Ishikawa (cell line): Measurements from ENCODE around the gene FRMD6.

Experiments
- CEBPB ChIP-seq: IDR thresholded peaks from 2 replicates; pipeline ENCODE4 v1.6.1; 2012
- CREB1 ChIP-seq: IDR thresholded peaks from 2 replicates; pipeline ENCODE4 v1.6.1; 2012; ENCODE audit warnings: low read depth
- EGR1 ChIP-seq: IDR thresholded peaks from 2 replicates; pipeline ENCODE4 v1.6.1; 2012
- EP300 ChIP-seq: IDR thresholded peaks from 2 replicates; pipeline ENCODE4 v1.6.1; 2012; ENCODE audit warnings: borderline replicate concordance
- FOXM1 ChIP-seq: IDR thresholded peaks from 2 replicates; pipeline ENCODE4 v1.6.1; 2012; ENCODE audit warnings: low read depth, borderline replicate concordance
- MAX ChIP-seq: IDR thresholded peaks from 2 replicates; pipeline ENCODE4 v1.6.1; 2012
- NFIC ChIP-seq: IDR thresholded peaks from 2 replicates; pipeline ENCODE4 v1.6.1; 2012
- RAD21 ChIP-seq: IDR thresholded peaks from 2 replicates; pipeline ENCODE4 v1.6.1; 2012; ENCODE audit warnings: low read depth
- REST ChIP-seq: IDR thresholded peaks from 2 replicates; pipeline ENCODE4 v1.6.1; 2012; ENCODE audit warnings: low read depth, mild to moderate bottlenecking
- TAF1 ChIP-seq: IDR thresholded peaks from 2 replicates; pipeline ENCODE4 v1.6.1; 2012; ENCODE audit warnings: low read depth, mild to moderate bottlenecking
- TCF12 ChIP-seq: IDR thresholded peaks from 2 replicates; pipeline ENCODE4 v1.6.1; 2012; ENCODE audit warnings: low read depth
- TEAD4 ChIP-seq: IDR thresholded peaks from 2 replicates; pipeline ENCODE4 v1.6.1; 2012
- USF1 ChIP-seq: IDR thresholded peaks from 2 replicates; pipeline ENCODE4 v1.6.1; 2012
- YY1 ChIP-seq: IDR thresholded peaks from 2 replicates; pipeline ENCODE4 v1.6.1; 2012; ENCODE audit warnings: low read depth
- ZBTB7A ChIP-seq: IDR thresholded peaks from 2 replicates; pipeline ENCODE4 v1.6.1; 2012; ENCODE audit warnings: low read depth

Gene FRMD6

GRCh38 chr14:51697848-51698247 lies 46.1 kb downstream of the FRMD6 start:
- TF ChIP-seq CREB1 (no peak), EGR1 (no peak), CEBPB (no peak), NFIC (no peak), REST (no peak), EP300 (no peak), TCF12 (no peak), TAF1 (no peak), FOXM1 (no peak), MAX (no peak), USF1 (no peak), YY1 (no peak), TEAD4 (no peak), ZBTB7A (no peak), RAD21 (no peak)

GRCh38 chr14:51701951-51702350 lies 50.2 kb downstream of the FRMD6 start:
- TF ChIP-seq EGR1 (no peak), TEAD4 (no peak), CEBPB (no peak), FOXM1 (no peak), NFIC (no peak), ZBTB7A (no peak), YY1 (no peak), REST (no peak), TAF1 (no peak), RAD21 (no peak), CREB1 (no peak), USF1 (no peak), TCF12 (no peak)

- TF ChIP-seq YY1 (no peak), REST (no peak), EGR1 (no peak), USF1 (no peak), EP300 (no peak), NFIC (no peak), FOXM1 (no peak), TEAD4 (no peak), RAD21 (no peak), MAX (no peak), CEBPB (no peak), ZBTB7A (no peak)
Observed at GRCh38 chr14:51703787-51704186, 52.1 kb downstream of the FRMD6 start.

GRCh38 chr14:51704545-51704944 lies 52.8 kb downstream of the FRMD6 start:
- no peak for TF ChIP-seq RAD21

- TF ChIP-seq ZBTB7A (no peak), TEAD4 (no peak), CEBPB (no peak), RAD21 (no peak), EGR1 (no peak), NFIC (no peak), TAF1 (no peak), USF1 (no peak), FOXM1 (no peak), TCF12 (no peak), REST (no peak), CREB1 (no peak)
Observed at GRCh38 chr14:51707327-51707726, 55.6 kb downstream of the FRMD6 start.
